Fibroblast of villous mesenchyme (primary cell): Measurements from ENCODE around the gene LRRC8D. TPM values are rescaled to one million over a fixed set of nuclear protein-coding genes. Genes with fewer than 3 reads are reported as not detected.

Experiments used
- DNase-seq: peaks from one replicate; pipeline ENCODE4 v3.0.0-alpha.2; 2010; ENCODE audit warnings: low read depth
- H3K4me3 ChIP-seq: 2 replicates; pipeline ENCODE4 v1.5.1; 2011; ENCODE audit warnings: low read depth, mild to moderate bottlenecking, low read length
- total RNA-seq: library from RNA; depleted of rRNA; stranded (reverse); fragments of >200 nt; gene quantifications from 2 replicates; pipeline ENCODE4 v1.2.3, GENCODE V29; 2012
- TF ChIP-seq, protein P1 (sequence below): IDR thresholded peaks from 2 replicates; pipeline ENCODE4 v1.5.1; 2012; ENCODE audit warnings: low read depth, mild to moderate bottlenecking, low read length; ENCODE audit not compliant: insufficient read depth

LRRC8D gene
- total RNA-seq, 1 donor = 58.7 TPM

DNA sequence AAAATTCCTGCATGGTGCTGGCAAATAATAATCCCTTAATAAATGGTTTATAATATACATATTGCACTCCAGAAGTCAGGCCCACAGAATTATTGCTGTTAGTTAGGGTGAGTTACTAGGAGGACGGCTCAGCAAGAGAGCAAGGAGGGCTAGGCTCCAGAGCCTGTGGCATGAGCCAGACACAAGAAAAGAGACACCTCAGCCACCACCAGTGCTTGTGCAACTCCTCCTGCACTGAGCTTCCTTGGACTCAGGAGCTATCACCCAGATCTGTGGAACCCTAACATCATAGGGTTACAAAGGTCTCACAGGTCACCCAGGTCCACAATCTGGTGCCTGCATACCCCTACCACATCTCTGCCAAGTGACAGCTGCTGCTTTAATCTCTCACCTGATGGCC lies 12.8 kb upstream of the LRRC8D start:
- TF ChIP-seq, protein P1, sequence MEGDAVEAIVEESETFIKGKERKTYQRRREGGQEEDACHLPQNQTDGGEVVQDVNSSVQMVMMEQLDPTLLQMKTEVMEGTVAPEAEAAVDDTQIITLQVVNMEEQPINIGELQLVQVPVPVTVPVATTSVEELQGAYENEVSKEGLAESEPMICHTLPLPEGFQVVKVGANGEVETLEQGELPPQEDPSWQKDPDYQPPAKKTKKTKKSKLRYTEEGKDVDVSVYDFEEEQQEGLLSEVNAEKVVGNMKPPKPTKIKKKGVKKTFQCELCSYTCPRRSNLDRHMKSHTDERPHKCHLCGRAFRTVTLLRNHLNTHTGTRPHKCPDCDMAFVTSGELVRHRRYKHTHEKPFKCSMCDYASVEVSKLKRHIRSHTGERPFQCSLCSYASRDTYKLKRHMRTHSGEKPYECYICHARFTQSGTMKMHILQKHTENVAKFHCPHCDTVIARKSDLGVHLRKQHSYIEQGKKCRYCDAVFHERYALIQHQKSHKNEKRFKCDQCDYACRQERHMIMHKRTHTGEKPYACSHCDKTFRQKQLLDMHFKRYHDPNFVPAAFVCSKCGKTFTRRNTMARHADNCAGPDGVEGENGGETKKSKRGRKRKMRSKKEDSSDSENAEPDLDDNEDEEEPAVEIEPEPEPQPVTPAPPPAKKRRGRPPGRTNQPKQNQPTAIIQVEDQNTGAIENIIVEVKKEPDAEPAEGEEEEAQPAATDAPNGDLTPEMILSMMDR = no peak
- H3K4me3 ChIP-seq = no peak overlapping the region
- DNase-seq = no peak

DNA sequence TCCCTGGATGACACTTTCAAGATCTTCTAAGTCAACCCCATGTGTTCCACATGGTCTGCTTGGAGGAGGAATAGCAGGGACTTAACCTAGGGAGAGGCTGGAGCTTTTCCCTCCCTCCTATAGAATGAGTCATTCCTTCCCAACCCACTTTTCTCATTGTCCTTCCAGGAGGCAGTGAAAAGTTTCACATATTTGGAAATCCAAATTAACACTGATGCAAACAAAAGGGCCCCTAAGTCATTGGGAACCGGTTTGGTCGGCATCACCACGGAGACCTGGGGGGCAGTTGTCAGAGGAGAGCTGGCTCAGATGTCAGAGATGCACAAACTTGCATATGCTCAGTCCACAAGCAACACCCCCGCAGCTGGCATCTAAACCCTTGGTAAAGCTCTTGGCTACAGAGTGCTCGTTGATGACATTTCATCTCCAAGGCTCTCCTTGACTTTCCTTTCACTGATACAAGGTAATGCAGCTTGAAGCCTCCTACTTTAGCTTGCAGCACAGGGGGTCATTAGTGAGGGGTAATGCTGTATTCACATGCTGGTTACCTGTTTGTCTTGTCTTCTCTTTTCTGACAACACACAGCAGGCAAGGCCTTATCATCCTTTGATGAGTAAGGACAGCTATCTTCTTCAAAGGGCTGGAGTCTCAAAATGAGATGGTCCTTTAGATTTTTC lies 12.3 kb upstream of the LRRC8D start:
- TF ChIP-seq, protein P1 = no peak
- no peak overlapping the region for H3K4me3 ChIP-seq
- no peak for DNase-seq

DNA sequence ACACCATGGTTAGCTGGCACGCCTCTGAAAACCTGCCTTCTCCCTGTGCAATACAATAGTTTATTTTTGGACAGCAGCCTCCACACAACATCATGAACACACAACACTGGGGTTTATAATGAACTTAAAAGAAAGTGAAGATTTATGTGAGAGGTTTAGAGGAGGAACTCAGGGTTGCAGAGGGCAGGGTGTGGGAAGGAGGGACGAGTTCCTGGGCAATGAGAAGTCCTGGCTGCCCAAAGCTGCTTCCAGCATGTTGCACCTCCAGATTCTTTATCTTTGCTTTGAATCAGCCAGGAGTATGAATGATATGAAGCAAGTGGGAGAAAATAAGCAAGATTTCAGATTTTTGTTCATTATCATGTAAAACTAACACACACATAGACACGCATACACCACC lies 11.3 kb upstream of the LRRC8D start:
- DNase-seq = peak; percentile 80
- TF ChIP-seq, protein P1 = no peak
- H3K4me3 ChIP-seq = no peak overlapping the region

DNA sequence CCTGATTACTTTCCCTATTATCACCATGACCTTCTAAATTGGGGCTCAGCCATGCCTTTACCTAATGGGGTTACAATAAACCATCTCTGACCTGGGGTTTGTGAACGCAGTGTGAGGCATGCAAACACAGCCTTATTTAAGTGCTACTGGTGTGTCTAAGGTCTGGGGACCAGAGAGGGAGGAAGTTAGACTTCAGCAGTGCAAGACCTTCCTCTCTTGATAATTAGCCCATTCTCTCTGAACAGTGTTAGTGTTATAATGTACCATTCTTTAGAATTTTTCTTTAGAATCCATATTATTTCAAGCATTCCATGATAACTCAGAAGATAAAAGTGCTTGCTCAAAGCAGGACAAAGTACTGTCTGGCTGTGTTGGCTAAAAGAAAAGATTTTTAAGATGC lies 10.5 kb upstream of the LRRC8D start:
- no peak overlapping the region for H3K4me3 ChIP-seq
- TF ChIP-seq, protein P1 = no peak
- no peak for DNase-seq

DNA sequence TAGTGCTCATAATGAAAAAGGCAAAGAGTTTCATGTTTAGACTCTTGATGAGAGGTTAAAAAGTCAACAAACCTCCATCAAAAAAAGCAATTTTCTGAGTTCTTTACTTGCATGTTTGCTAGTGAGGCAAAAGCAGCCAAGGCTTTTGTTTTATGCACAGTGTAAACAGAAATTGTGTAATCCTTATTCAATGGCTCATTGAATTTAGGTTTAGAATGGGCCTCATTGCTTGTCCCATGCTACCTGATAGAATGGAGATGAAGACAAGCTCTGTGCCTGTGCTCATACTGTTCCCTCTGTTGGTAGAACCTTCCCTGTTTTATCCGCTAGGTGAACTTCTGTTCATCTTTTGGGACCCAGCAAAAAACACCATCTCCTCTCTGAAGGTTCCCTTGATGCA lies 10.0 kb upstream of the LRRC8D start:
- no peak overlapping the region for H3K4me3 ChIP-seq
- no peak for DNase-seq
- TF ChIP-seq, protein P1 = no peak

DNA sequence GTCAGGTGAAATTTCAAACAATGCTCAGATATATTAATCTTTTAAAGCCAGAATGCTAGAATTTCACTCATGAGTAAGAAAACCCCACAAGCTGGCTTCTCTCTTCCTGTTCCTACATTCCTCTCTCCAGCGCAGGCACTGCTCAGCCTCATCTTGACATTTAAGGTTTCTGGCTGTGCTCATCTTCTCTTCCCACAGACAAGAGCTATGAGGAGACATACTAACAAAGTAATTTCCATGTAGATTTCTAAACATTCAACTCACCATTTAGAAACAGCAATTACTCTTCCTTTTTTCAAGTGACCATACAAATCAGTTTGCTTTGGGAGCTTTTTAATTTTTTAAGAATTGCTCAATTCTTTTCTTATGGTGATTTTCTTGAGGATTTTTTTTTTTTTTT lies 7.8 kb upstream of the LRRC8D start:
- DNase-seq = peak; percentile 95
- H3K4me3 ChIP-seq = no peak overlapping the region
- TF ChIP-seq, protein P1 = no peak

DNA sequence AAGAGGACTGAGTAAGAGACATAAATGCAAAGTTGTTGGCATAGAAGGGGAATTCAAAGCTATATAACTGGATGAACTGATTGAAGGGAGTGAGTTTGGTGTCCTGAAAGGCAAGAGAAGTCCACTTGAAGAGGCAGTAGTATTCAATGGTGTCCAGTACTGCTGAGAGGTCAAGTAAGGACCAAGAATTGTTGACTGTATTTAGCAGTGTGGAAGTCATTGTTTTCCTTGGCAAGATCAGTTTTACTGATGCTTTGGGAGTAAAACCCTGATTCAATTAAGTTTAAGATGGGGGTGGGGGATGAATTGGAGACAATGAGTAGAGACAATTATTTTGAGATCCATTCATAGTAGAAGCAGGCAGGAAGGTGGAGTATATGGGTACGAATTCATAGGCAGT lies 5.8 kb upstream of the LRRC8D start:
- no peak for DNase-seq
- TF ChIP-seq, protein P1 = no peak
- H3K4me3 ChIP-seq = no peak overlapping the region
